GM12878 (cell line): ENCODE data around the gene POLE4. TPM values are rescaled to one million over a fixed set of nuclear protein-coding genes. Genes with fewer than 3 reads are reported as not detected.

Experiments
- BMI1 ChIP-seq: fragments of 450-650 bp; IDR thresholded peaks from 2 replicates; pipeline ENCODE4 v1.6.1; 2016; ENCODE audit warnings: mild to moderate bottlenecking, moderate library complexity, borderline replicate concordance
- CBX5 ChIP-seq: sonication (generic); IDR thresholded peaks from 2 replicates; pipeline ENCODE4 v1.6.1; 2016; ENCODE audit warnings: low read depth, moderate library complexity, mild to moderate bottlenecking, inconsistent platforms
- CHD1 ChIP-seq: IDR thresholded peaks from 2 replicates; pipeline ENCODE4 v1.6.1; 2012; ENCODE audit warnings: low read depth, low read length, improper control_type of control experiment
- CREM ChIP-seq: IDR thresholded peaks from 2 replicates; pipeline ENCODE4 v1.6.1; 2014; ENCODE audit warnings: antibody characterized with exemption, low read depth
- ESRRA ChIP-seq: IDR thresholded peaks from 2 replicates; pipeline ENCODE4 v1.6.1; 2012; ENCODE audit warnings: mild to moderate bottlenecking, low read length, improper control_type of control experiment
- HDGF ChIP-seq: fragments of 450-650 bp; IDR thresholded peaks from 2 replicates; pipeline ENCODE4 v1.6.1; 2016; ENCODE audit warnings: antibody characterized with exemption
- KDM1A ChIP-seq: fragments of 200-600 bp; sonication (generic); IDR thresholded peaks from 2 replicates; pipeline ENCODE4 v1.6.1; 2016; ENCODE audit warnings: borderline replicate concordance
- NFXL1 ChIP-seq: fragments of 450-650 bp; IDR thresholded peaks from 2 replicates; pipeline ENCODE4 v1.6.1; 2017; ENCODE audit warnings: antibody characterized with exemption, mild to moderate bottlenecking, borderline replicate concordance
- NFYB ChIP-seq: IDR thresholded peaks from 2 replicates; pipeline ENCODE4 v1.6.1; 2011; ENCODE audit warnings: low read depth, mild to moderate bottlenecking, low read length, improper control_type of control experiment, moderate library complexity; ENCODE audit not compliant: insufficient read depth
- POLR2AphosphoS2 ChIP-seq: IDR thresholded peaks from 2 replicates; pipeline ENCODE4 v1.6.1; 2011; ENCODE audit warnings: low read depth, mild to moderate bottlenecking, low read length, improper control_type of control experiment, moderate library complexity
- RBBP5 ChIP-seq: fragments of 200-600 bp; sonication (generic); conservative IDR thresholded peaks from 2 replicates; pipeline ENCODE4 v1.6.1; 2016
- SMC3 ChIP-seq: IDR thresholded peaks from 2 replicates; pipeline ENCODE4 v1.6.1; 2011; ENCODE audit warnings: low read length, improper control_type of control experiment, borderline replicate concordance
- SREBF2 ChIP-seq: IDR thresholded peaks from 2 replicates; pipeline ENCODE4 v1.6.1; 2012; ENCODE audit warnings: mild to moderate bottlenecking, low read length
- STAT3 ChIP-seq: IDR thresholded peaks from 2 replicates; pipeline ENCODE4 v1.6.1; 2011; ENCODE audit warnings: low read depth, low read length, improper control_type of control experiment
- TBL1XR1 ChIP-seq: IDR thresholded peaks from 2 replicates; pipeline ENCODE4 v1.6.1; 2012; ENCODE audit warnings: low read depth, low read length, improper control_type of control experiment
- polyA plus RNA-seq, 11 experiments: library from polyadenylated mRNA; depleted of rRNA in 4 of 11; unstranded in 6 of 11; stranded (reverse) in 5 of 11; fragments of >200 nt; fragmentation: Nextera tagmentation in 4 of 11; fragmentation: Illumina TruSeq in 1 of 11; extraction: Ambion mirVana in 4 of 11; extraction: Trizol in 1 of 11; gene quantifications; 1 replicate in 1 of 11; 2 replicates in 10 of 11; pipeline versions ENCODE4 v1.2.1 to v1.2.3, GENCODE V29; 2011 to 2016; ENCODE audit warnings: inconsistent platforms in 2 of 11, missing spikeins in 2 of 11, low read depth in 1 of 11
- total RNA-seq, 4 experiments: library from RNA; depleted of rRNA in 3 of 4; stranded (reverse); fragments of >200 nt in 3 of 4; fragmentation: Illumina TruSeq in 1 of 4; extraction: Trizol in 1 of 4; gene quantifications; 2 replicates each; pipeline versions ENCODE4 v1.2.1 to v1.2.3, GENCODE V29; 2013 to 2021
- TF ChIP-seq, protein P1 (sequence below): fragments of 450-650 bp; IDR thresholded peaks from 2 replicates; pipeline ENCODE4 v1.6.1; 2017; ENCODE audit warnings: mild to moderate bottlenecking, moderate library complexity
- TF ChIP-seq, protein P2 (sequence below): fragments of 450-650 bp; IDR thresholded peaks from 2 replicates; pipeline ENCODE4 v1.6.1; 2018; ENCODE audit warnings: mild to moderate bottlenecking, low read depth, moderate library complexity; ENCODE audit not compliant: partially characterized antibody
- TF ChIP-seq, protein P3 (sequence below): fragments of 450-650 bp; IDR thresholded peaks from 2 replicates; pipeline ENCODE4 v1.6.1; 2017; ENCODE audit warnings: low read depth, mild to moderate bottlenecking, moderate library complexity
- TF ChIP-seq, protein P4 (sequence below): fragments of 450-650 bp; formaldehyde crosslinking; IDR thresholded peaks from 2 replicates; pipeline ENCODE4 v1.4.0; 2022; ENCODE audit warnings: mild to moderate bottlenecking, moderate library complexity

The POLE4 gene
- total and polyA plus RNA-seq, 10 of the 15 experiments (the other 5 are each of a cell fraction or from before 2014, with no cell fraction given) = 38.5 to 221 (median 66.8) TPM

DNA sequence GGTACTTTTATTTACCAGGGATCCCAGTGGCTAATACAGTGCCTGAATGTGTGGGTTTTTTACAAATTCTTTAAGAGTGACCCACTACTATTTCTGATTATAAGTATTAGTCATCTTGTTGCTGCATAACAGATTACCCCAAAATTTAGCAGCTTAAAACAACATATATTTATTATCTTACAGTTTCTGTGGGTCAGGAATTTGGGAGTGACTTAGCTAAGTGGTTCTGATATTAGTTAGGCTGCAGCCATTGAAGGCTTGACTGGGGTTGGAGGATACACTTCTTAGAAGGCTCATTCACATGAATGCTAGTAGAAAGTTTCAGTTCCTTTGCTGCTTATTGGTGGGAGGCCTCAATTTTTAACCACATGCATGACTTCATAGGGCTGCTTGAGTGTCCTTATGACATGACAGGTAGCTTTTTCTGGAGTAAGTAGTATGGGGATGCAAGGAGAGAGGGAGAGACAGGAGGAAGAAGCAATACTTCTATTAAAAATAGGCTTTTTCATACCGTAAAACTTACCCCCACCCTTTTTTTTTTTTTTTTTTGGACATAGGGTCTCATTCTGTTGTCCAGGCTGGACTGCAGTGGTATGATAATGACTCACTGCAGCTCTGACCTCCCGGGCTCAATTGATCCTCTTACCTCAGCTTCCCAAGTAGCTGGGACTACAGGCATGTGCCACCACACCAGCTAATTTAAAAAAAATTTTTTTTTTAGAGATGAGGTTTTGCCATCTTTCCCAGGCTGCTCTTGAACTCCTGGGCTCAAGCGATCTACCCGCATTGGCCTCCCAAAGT, 13.3 kb upstream of the POLE4 start (continued):
- TF ChIP-seq, protein P1, sequence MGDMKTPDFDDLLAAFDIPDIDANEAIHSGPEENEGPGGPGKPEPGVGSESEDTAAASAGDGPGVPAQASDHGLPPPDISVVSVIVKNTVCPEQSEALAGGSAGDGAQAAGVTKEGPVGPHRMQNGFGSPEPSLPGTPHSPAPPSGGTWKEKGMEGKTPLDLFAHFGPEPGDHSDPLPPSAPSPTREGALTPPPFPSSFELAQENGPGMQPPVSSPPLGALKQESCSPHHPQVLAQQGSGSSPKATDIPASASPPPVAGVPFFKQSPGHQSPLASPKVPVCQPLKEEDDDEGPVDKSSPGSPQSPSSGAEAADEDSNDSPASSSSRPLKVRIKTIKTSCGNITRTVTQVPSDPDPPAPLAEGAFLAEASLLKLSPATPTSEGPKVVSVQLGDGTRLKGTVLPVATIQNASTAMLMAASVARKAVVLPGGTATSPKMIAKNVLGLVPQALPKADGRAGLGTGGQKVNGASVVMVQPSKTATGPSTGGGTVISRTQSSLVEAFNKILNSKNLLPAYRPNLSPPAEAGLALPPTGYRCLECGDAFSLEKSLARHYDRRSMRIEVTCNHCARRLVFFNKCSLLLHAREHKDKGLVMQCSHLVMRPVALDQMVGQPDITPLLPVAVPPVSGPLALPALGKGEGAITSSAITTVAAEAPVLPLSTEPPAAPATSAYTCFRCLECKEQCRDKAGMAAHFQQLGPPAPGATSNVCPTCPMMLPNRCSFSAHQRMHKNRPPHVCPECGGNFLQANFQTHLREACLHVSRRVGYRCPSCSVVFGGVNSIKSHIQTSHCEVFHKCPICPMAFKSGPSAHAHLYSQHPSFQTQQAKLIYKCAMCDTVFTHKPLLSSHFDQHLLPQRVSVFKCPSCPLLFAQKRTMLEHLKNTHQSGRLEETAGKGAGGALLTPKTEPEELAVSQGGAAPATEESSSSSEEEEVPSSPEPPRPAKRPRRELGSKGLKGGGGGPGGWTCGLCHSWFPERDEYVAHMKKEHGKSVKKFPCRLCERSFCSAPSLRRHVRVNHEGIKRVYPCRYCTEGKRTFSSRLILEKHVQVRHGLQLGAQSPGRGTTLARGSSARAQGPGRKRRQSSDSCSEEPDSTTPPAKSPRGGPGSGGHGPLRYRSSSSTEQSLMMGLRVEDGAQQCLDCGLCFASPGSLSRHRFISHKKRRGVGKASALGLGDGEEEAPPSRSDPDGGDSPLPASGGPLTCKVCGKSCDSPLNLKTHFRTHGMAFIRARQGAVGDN = no peak
- TF ChIP-seq, protein P2, sequence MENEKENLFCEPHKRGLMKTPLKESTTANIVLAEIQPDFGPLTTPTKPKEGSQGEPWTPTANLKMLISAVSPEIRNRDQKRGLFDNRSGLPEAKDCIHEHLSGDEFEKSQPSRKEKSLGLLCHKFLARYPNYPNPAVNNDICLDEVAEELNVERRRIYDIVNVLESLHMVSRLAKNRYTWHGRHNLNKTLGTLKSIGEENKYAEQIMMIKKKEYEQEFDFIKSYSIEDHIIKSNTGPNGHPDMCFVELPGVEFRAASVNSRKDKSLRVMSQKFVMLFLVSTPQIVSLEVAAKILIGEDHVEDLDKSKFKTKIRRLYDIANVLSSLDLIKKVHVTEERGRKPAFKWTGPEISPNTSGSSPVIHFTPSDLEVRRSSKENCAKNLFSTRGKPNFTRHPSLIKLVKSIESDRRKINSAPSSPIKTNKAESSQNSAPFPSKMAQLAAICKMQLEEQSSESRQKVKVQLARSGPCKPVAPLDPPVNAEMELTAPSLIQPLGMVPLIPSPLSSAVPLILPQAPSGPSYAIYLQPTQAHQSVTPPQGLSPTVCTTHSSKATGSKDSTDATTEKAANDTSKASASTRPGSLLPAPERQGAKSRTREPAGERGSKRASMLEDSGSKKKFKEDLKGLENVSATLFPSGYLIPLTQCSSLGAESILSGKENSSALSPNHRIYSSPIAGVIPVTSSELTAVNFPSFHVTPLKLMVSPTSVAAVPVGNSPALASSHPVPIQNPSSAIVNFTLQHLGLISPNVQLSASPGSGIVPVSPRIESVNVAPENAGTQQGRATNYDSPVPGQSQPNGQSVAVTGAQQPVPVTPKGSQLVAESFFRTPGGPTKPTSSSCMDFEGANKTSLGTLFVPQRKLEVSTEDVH = no peak
- TF ChIP-seq BMI1 (peak; percentile 45; the same call in 1 of the 2 replicates), CHD1 (no peak), ESRRA (no peak), POLR2AphosphoS2 (no peak), NFYB (peak; percentile 74; the same call in 1 of the 2 replicates), SMC3 (no peak), RBBP5 (no peak), STAT3 (no peak), CBX5 (0 out of 2 replicates have a peak, but pooled peaks have one; percentile 50), HDGF (no peak), SREBF2 (no peak), TBL1XR1 (no peak), CREM (peak; percentile 86), KDM1A (no peak), NFXL1 (no peak)
- TF ChIP-seq, protein P3, sequence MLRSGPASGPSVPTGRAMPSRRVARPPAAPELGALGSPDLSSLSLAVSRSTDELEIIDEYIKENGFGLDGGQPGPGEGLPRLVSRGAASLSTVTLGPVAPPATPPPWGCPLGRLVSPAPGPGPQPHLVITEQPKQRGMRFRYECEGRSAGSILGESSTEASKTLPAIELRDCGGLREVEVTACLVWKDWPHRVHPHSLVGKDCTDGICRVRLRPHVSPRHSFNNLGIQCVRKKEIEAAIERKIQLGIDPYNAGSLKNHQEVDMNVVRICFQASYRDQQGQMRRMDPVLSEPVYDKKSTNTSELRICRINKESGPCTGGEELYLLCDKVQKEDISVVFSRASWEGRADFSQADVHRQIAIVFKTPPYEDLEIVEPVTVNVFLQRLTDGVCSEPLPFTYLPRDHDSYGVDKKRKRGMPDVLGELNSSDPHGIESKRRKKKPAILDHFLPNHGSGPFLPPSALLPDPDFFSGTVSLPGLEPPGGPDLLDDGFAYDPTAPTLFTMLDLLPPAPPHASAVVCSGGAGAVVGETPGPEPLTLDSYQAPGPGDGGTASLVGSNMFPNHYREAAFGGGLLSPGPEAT = peak; percentile 65
- TF ChIP-seq, protein P4, sequence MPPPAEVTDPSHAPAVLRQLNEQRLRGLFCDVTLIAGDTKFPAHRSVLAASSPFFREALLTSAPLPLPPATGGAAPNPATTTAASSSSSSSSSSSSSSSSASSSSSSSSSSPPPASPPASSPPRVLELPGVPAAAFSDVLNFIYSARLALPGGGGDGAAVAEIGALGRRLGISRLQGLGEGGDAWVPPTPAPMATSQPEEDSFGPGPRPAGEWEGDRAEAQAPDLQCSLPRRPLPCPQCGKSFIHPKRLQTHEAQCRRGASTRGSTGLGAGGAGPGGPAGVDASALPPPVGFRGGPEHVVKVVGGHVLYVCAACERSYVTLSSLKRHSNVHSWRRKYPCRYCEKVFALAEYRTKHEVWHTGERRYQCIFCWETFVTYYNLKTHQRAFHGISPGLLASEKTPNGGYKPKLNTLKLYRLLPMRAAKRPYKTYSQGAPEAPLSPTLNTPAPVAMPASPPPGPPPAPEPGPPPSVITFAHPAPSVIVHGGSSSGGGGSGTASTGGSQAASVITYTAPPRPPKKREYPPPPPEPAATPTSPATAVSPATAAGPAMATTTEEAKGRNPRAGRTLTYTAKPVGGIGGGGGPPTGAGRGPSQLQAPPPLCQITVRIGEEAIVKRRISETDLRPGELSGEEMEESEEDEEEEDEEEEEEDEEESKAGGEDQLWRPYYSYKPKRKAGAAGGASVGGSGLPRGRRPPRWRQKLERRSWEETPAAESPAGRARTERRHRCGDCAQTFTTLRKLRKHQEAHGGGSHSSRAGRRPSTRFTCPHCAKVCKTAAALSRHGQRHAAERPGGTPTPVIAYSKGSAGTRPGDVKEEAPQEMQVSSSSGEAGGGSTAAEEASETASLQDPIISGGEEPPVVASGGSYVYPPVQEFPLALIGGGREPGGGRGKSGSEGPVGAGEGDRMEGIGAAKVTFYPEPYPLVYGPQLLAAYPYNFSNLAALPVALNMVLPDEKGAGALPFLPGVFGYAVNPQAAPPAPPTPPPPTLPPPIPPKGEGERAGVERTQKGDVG (CRISPR knock-in tag) = no peak
